HG02678 (cell line): ENCODE data around the gene KLHL18.
"Not testable (repeated sequence)": the region's sequence is repeated elsewhere in the genome, so short reads cannot be mapped to it uniquely, and the experiment has no call there.

Experiments
- ATAC-seq: cut with Tn5 transposase; IDR thresholded peaks from one replicate; pipeline ENCODE4 v1.9.1; 2021; ENCODE audit warnings: mild to moderate bottlenecking, moderate library complexity; ENCODE audit not compliant: unreplicated experiment

Gene KLHL18

DNA sequence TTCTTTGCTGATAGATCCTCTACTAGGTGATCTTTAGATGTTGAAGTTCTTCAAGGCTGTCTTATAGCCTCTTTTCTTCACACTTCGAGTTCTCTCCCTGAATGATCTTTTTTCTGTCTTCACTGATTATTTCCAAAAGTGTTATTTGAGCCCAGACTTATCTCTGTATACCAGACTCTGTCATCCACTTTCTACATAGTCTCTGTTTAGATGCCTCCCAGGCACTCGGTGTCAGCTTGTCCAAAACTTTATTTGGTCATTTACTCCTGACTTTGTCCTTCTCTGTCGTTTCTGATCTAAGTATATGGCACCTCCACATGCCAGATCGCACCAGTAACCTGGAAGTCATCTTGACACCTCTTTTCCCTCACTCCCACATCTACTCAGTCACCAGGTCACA lies 27.6 kb downstream of the KLHL18 start:
- no peak for ATAC-seq

- no peak for ATAC-seq
Measured at GRCh38 chr3:47313341-47314055, 30.8 kb downstream of the KLHL18 start.

DNA sequence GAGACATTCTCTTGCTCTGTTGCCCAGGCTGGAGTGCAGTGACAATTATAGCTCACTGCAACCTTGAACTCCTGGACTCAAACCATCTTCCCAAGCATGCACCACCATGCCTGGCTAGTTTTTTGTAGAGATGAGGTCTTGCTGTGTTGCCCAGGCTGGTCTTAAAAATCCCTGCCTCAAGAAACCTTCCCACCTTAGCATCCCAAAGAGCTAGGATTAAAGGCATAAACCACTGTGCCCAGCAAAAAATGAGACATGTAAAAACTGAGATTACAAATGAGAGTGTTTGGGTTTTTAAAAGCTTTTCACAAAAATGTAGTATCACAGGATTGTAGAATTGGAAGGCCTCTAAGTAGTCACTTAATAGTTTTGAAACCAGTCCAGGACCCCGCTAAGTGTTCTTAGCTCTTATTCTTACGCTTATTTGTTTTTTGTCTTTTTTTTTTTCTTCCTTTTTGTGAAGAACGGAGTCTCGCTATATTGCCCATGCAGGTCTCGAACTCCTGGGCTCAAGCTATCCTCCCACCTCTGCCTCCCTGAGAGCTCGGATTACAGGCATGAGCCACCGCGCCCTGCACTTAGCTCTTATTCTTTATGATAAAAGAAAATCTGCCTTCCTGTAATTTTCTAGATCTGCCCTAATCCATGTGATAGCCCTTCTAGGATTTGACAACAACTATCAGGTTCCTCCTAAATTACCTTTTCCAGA lies 31.5 kb downstream of the KLHL18 start:
- ATAC-seq = no peak

- no peak for ATAC-seq
Measured at GRCh38 chr3:47315069-47315647, 32.4 kb downstream of the KLHL18 start.

- ATAC-seq = not testable (repeated sequence)
Measured at GRCh38 chr3:47316151-47316550, 33.4 kb downstream of the KLHL18 start.

DNA sequence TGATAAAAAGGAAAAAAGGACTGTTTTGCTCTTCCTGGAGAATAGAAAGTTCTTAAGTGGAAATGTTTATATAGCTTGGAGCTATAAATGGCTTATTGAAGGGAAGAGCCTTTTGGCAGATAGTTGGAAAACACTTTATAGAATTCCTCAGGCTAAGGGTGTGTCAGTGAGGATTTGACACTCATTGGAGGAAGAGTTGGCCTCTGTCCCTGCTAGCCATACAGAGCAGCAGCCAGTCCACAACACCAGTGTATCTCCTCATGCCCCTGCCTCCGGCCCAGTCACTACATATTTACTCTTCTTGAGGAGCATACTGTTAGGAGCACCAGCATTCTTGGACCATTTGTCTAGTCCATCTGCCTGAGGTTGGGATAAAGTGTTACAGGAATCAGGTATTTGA lies 36.2 kb downstream of the KLHL18 start:
- ATAC-seq = no peak

- ATAC-seq = no peak
Measured at GRCh38 chr3:47319956-47320355, 37.2 kb downstream of the KLHL18 start.

GRCh38 chr3:47323431-47324277 lies 40.9 kb downstream of the KLHL18 start:
- no peak for ATAC-seq

GRCh38 chr3:47324278-47324865 lies 41.6 kb downstream of the KLHL18 start:
- ATAC-seq = no peak

- no peak for ATAC-seq
Measured at GRCh38 chr3:47333907-47334306, 51.2 kb downstream of the KLHL18 start.

GRCh38 chr3:47337656-47338055 lies 54.9 kb downstream of the KLHL18 start:
- no peak for ATAC-seq

DNA sequence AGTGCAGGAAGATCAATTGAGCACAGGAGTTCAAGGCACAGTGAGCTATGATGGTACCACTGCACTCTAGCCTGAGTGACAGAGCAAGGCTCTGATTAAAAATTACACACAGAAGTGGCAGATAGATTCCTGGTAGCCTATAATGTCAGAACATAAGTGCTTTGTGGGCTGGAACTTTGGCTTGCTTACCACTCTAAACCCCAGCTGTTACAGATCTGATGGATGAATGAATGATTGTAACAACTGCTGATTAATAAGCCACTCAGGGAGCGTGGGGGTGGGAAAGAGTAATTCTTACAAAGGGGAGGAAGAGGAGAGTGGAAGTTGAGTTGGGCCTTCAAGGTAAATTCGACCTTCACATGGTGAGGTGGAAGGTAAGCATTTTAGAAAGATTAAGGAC lies 57.2 kb downstream of the KLHL18 start:
- ATAC-seq = no peak

GRCh38 chr3:47340866-47341265 lies 58.1 kb downstream of the KLHL18 start:
- ATAC-seq = no peak

GRCh38 chr3:47342151-47342550 lies 59.4 kb downstream of the KLHL18 start:
- ATAC-seq = no peak

DNA sequence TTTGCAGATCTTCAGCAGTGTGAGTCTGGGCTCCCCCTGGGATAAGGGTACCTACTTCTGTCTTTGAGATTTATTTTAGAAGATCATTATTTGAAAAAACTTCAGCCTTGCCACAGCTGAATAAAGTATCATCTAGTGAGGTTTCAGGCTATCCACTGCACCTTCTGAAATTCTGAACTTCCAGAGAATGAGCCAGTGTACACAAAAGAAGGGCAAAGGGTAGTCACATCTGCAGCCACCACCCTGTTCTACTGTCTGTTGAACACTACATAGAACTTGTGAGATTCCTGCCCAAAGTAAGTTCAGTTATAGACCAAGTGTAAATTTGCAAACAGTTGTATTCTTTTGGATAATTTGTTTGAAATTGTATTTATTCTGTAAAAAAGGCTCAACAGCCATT lies 60.1 kb downstream of the KLHL18 start:
- no peak for ATAC-seq

DNA sequence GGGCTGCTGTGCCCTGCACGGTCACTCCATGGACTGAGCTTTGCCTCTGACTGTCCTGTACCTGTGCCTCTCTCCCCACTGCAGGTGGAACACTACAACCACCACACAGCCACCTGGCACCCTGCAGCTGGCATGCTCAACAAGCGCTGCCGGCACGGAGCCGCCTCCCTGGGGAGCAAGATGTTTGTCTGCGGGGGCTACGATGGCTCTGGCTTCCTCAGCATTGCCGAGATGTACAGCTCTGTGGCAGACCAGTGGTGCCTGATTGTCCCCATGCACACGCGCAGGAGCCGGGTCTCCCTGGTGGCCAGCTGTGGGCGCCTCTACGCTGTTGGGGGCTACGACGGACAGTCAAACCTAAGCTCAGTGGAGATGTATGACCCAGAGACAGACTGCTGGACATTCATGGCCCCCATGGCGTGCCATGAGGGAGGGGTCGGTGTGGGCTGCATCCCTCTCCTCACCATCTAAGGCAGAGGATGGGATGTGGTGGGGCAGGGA lies 60.8 kb downstream of the KLHL18 start:
- ATAC-seq = no peak

GRCh38 chr3:47344971-47345370 lies 62.2 kb downstream of the KLHL18 start:
- no peak for ATAC-seq

DNA sequence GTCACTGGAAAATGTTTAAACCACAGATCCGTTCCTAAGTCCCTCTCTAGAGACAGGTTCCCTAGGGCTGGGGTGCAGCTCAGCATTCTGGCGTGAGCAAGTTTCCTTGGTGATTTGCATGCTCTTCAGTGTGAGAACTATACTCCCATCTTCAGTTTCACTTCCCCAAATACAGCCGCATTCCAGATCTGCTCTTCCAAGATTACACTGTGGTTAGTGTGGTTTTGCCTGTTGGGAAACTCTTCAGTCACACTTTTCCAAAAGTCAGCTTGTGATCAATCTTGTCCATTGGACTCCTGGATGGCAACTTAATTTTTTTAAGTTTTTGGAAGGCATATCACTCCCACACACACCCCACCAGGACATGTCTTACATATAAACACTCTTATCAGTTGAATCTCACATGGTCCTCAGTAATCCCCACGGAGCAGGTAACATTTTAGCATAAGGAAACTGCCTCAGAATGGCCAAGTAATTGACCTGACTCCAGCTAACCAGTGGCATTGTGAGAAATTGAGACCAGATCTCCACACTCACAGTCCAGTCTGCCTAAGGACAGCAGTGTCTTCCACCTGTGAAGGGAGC lies 64.6 kb downstream of the KLHL18 start:
- peak; percentile 73 for ATAC-seq

- no peak for ATAC-seq
Measured at GRCh38 chr3:47348411-47349154, 65.8 kb downstream of the KLHL18 start.

- ATAC-seq = no peak
Measured at GRCh38 chr3:47355010-47355409, 72.3 kb downstream of the KLHL18 start.
